Measurements from ENCODE around the gene HELT. TPM values are rescaled to one million over a fixed set of nuclear protein-coding genes. Genes with fewer than 3 reads are reported as not detected.

The HELT gene
- total RNA-seq, 2 donors from 2014 or later: not detected

- Histone ChIP-seq H3K36me3 (ENCODE audit: control insufficient read depth, insufficient read depth, low read length) (no peaks in the 10 kb centered on the region), H3K9ac (ENCODE audit: extremely low read depth, low read length, poor library complexity, severe bottlenecking) (no peak overlapping the region), H3K27ac (ENCODE audit: low read depth, low read length) (no peak overlapping the region), H3K4me1 (ENCODE audit: control insufficient read depth, insufficient read depth, low read length) (no peaks in the 10 kb centered on the region), H3K4me3 (ENCODE audit: low read length) (no peak overlapping the region), H3K27me3 (ENCODE audit: control insufficient read depth, insufficient read depth, low read length, poor library complexity, severe bottlenecking) (no peaks in the 10 kb centered on the region), H3K9me3 (ENCODE audit: control insufficient read depth, low read length) (peaks cover 6% of the 10 kb centered on the region)
- no peaks in the 10 kb centered on the region for H3K36me3 Mint-ChIP-seq (ENCODE audit: low read depth)
- no peak overlapping the region for H3K4me3 Mint-ChIP-seq
- H3K27ac Mint-ChIP-seq: no peak overlapping the region
- H3K9me3 Mint-ChIP-seq: peaks cover 14% of the 10 kb centered on the region
- H3K4me1 Mint-ChIP-seq: no peaks in the 10 kb centered on the region
- peaks cover 2% of the 10 kb centered on the region for H3K27me3 Mint-ChIP-seq (ENCODE audit: insufficient read depth)
- DNase-seq: no peak
- 90 to 100% methylated on average over 2 to 5 of the region's 6 CpGs for WGBS, 2 experiments (ENCODE audit: insufficient coverage in 1 of 2, insufficient read length in 1 of 2)
- no peak for TF ChIP-seq CTCF (conservative IDR thresholded peaks at IDR 0.05)
Observed at GRCh38 chr4:184991860-184992259, 26.4 kb upstream of the HELT start.

GRCh38 chr4:184992422-184992821 is 25.9 kb upstream of the HELT start:
- 91 to 92% methylated on average over 15 of the region's 15 CpGs for WGBS, 2 experiments (ENCODE audit: insufficient coverage in 1 of 2, insufficient read length in 1 of 2)
- H3K9me3 Mint-ChIP-seq: peaks cover 14% of the 10 kb centered on the region
- peaks cover 2% of the 10 kb centered on the region for H3K27me3 Mint-ChIP-seq (ENCODE audit: insufficient read depth)
- no peak overlapping the region for H3K9ac ChIP-seq (ENCODE audit: extremely low read depth, low read length, poor library complexity, severe bottlenecking)
- H3K9me3 ChIP-seq (ENCODE audit: control insufficient read depth, low read length): peaks cover 6% of the 10 kb centered on the region
- H3K4me1 ChIP-seq (ENCODE audit: control insufficient read depth, insufficient read depth, low read length): no peaks in the 10 kb centered on the region
- no peak overlapping the region for H3K27ac ChIP-seq (ENCODE audit: low read depth, low read length)
- TF ChIP-seq CTCF (conservative IDR thresholded peaks at IDR 0.05): no peak
- H3K27me3 ChIP-seq (ENCODE audit: control insufficient read depth, insufficient read depth, low read length, poor library complexity, severe bottlenecking): no peaks in the 10 kb centered on the region
- no peak overlapping the region for H3K4me3 ChIP-seq (ENCODE audit: low read length)
- H3K36me3 ChIP-seq (ENCODE audit: control insufficient read depth, insufficient read depth, low read length): no peaks in the 10 kb centered on the region
- no peak overlapping the region for H3K4me3 Mint-ChIP-seq
- no peaks in the 10 kb centered on the region for H3K4me1 Mint-ChIP-seq
- H3K27ac Mint-ChIP-seq: no peak overlapping the region
- DNase-seq: no peak
- H3K36me3 Mint-ChIP-seq (ENCODE audit: low read depth): no peaks in the 10 kb centered on the region

GRCh38 chr4:184993247-184993646 is 25.0 kb upstream of the HELT start:
- Mint-ChIP-seq H3K9me3 (peaks cover 14% of the 10 kb centered on the region), H3K27me3 (ENCODE audit: insufficient read depth) (peaks cover 2% of the 10 kb centered on the region), H3K4me1 (no peaks in the 10 kb centered on the region), H3K27ac (no peak overlapping the region), H3K36me3 (ENCODE audit: low read depth) (no peaks in the 10 kb centered on the region), H3K4me3 (no peak overlapping the region)
- H3K9ac ChIP-seq (ENCODE audit: extremely low read depth, low read length, poor library complexity, severe bottlenecking): no peak overlapping the region
- peaks cover 6% of the 10 kb centered on the region for H3K9me3 ChIP-seq (ENCODE audit: control insufficient read depth, low read length)
- 77 to 80% methylated on average over 3 of the region's 3 CpGs for WGBS, 2 experiments (ENCODE audit: insufficient coverage in 1 of 2, insufficient read length in 1 of 2)
- no peak for TF ChIP-seq CTCF (conservative IDR thresholded peaks at IDR 0.05)
- H3K36me3 ChIP-seq (ENCODE audit: control insufficient read depth, insufficient read depth, low read length): no peaks in the 10 kb centered on the region
- no peak overlapping the region for H3K4me3 ChIP-seq (ENCODE audit: low read length)
- no peak overlapping the region for H3K27ac ChIP-seq (ENCODE audit: low read depth, low read length)
- H3K4me1 ChIP-seq (ENCODE audit: control insufficient read depth, insufficient read depth, low read length): no peaks in the 10 kb centered on the region
- DNase-seq: no peak
- no peaks in the 10 kb centered on the region for H3K27me3 ChIP-seq (ENCODE audit: control insufficient read depth, insufficient read depth, low read length, poor library complexity, severe bottlenecking)

All from endodermal cell (in vitro differentiated cells).